GM18867 (cell line): ENCODE measurements around the gene HS3ST3A1.

ENCODE experiments used
- ATAC-seq: cut with Tn5 transposase; IDR thresholded peaks from one replicate; pipeline ENCODE4 v1.9.1; 2021; ENCODE audit warnings: mild to moderate bottlenecking, moderate library complexity; ENCODE audit not compliant: unreplicated experiment

Gene HS3ST3A1

GRCh38 chr17:13541032-13541480 lies 60.7 kb downstream of the HS3ST3A1 start:
- no peak for ATAC-seq

GRCh38 chr17:13540546-13540945 lies 61.2 kb downstream of the HS3ST3A1 start:
- no peak for ATAC-seq

GRCh38 chr17:13539421-13539820 lies 62.3 kb downstream of the HS3ST3A1 start:
- no peak for ATAC-seq

GRCh38 chr17:13538841-13539411 lies 62.8 kb downstream of the HS3ST3A1 start:
- no peak for ATAC-seq

- ATAC-seq: no peak
Measured at GRCh38 chr17:13537871-13538643, 63.7 kb downstream of the HS3ST3A1 start.

GRCh38 chr17:13537167-13537731 lies 64.5 kb downstream of the HS3ST3A1 start:
- no peak for ATAC-seq

- ATAC-seq: no peak
Measured at GRCh38 chr17:13534946-13535345, 66.8 kb downstream of the HS3ST3A1 start.

GRCh38 chr17:13531721-13532120 lies 70.0 kb downstream of the HS3ST3A1 start:
- no peak for ATAC-seq

- ATAC-seq: no peak
Measured at GRCh38 chr17:13525876-13526275, 75.9 kb downstream of the HS3ST3A1 start.

- ATAC-seq: no peak
Measured at GRCh38 chr17:13523164-13523563, 78.6 kb downstream of the HS3ST3A1 start.

- ATAC-seq: no peak
Measured at GRCh38 chr17:13522749-13523148, 79.0 kb downstream of the HS3ST3A1 start.

- no peak for ATAC-seq
Measured at GRCh38 chr17:13521784-13522183, 79.9 kb downstream of the HS3ST3A1 start.

- ATAC-seq: no peak
Measured at GRCh38 chr17:13520899-13521572, 80.7 kb downstream of the HS3ST3A1 start.

- no peak for ATAC-seq
Measured at GRCh38 chr17:13518261-13519000, 83.3 kb downstream of the HS3ST3A1 start.

- ATAC-seq: no peak
Measured at GRCh38 chr17:13513039-13513405, 88.7 kb downstream of the HS3ST3A1 start.

GRCh38 chr17:13510062-13510461 lies 91.7 kb downstream of the HS3ST3A1 start:
- no peak for ATAC-seq

- ATAC-seq: no peak
Measured at GRCh38 chr17:13509527-13509926, 92.2 kb downstream of the HS3ST3A1 start.

GRCh38 chr17:13508896-13509295 lies 92.8 kb downstream of the HS3ST3A1 start:
- ATAC-seq: no peak

GRCh38 chr17:13503526-13503925 lies 98.2 kb downstream of the HS3ST3A1 start:
- no peak for ATAC-seq

GRCh38 chr17:13502263-13502662 lies 99.5 kb downstream of the HS3ST3A1 start:
- ATAC-seq: no peak

GRCh38 chr17:13500947-13501346 lies 100.8 kb downstream of the HS3ST3A1 start:
- ATAC-seq: no peak
